ENCODE results near the gene ADAMTS19. TPM values are rescaled to one million over a fixed set of nuclear protein-coding genes. Genes with fewer than 3 reads are reported as not detected.

Gene ADAMTS19
- total RNA-seq, 1 experiment from 2014 or later, result not detected

- TF ChIP-seq CTCF (IDR thresholded peaks at IDR 0.05; ENCODE audit: unreplicated experiment), result no peak
- no peaks in the 10 kb centered on the region for H3K9me3 Mint-ChIP-seq (ENCODE audit: low read depth, unreplicated experiment)
- CTCF ChIA-PET, result no interaction called here
- intact Hi-C loops (cut with micrococcal nuclease; ENCODE audit: unreplicated experiment), result no loop called here
- peaks cover 8% of the 10 kb centered on the region for H3K4me1 Mint-ChIP-seq (ENCODE audit: low read depth, unreplicated experiment)
- H3K36me3 Mint-ChIP-seq (ENCODE audit: insufficient read depth, unreplicated experiment), result no peaks in the 10 kb centered on the region
- no TSS peak for BruUV-seq (replicated peaks)
- H3K27ac Mint-ChIP-seq (ENCODE audit: unreplicated experiment), result no peak overlapping the region
- H3K27me3 Mint-ChIP-seq (ENCODE audit: unreplicated experiment), result no peaks in the 10 kb centered on the region
- DNase-seq, result no peak
- H3K4me3 Mint-ChIP-seq (ENCODE audit: low read depth, unreplicated experiment), result no peak overlapping the region
These were observed 46.9 kb downstream of the ADAMTS19 start for GRCh38 chr5:129506950-129507349.

GRCh38 chr5:129507527-129507926 is 47.4 kb downstream of the ADAMTS19 start:
- Mint-ChIP-seq H3K4me1 (ENCODE audit: low read depth, unreplicated experiment) (peaks cover 8% of the 10 kb centered on the region), H3K4me3 (ENCODE audit: low read depth, unreplicated experiment) (no peak overlapping the region), H3K27me3 (ENCODE audit: unreplicated experiment) (no peaks in the 10 kb centered on the region), H3K36me3 (ENCODE audit: insufficient read depth, unreplicated experiment) (no peaks in the 10 kb centered on the region), H3K9me3 (ENCODE audit: low read depth, unreplicated experiment) (no peaks in the 10 kb centered on the region), H3K27ac (ENCODE audit: unreplicated experiment) (no peak overlapping the region)
- no peak for TF ChIP-seq CTCF (IDR thresholded peaks at IDR 0.05; ENCODE audit: unreplicated experiment)
- DNase-seq, result no peak
- CTCF ChIA-PET, result no interaction called here
- intact Hi-C loops (cut with micrococcal nuclease; ENCODE audit: unreplicated experiment), result no loop called here
- no TSS peak for BruUV-seq (replicated peaks)

GRCh38 chr5:129508606-129509005 is 48.5 kb downstream of the ADAMTS19 start:
- Mint-ChIP-seq H3K27ac (ENCODE audit: unreplicated experiment) (no peak overlapping the region), H3K9me3 (ENCODE audit: low read depth, unreplicated experiment) (peaks cover 2% of the 10 kb centered on the region), H3K4me3 (ENCODE audit: low read depth, unreplicated experiment) (no peak overlapping the region), H3K36me3 (ENCODE audit: insufficient read depth, unreplicated experiment) (no peaks in the 10 kb centered on the region), H3K4me1 (ENCODE audit: low read depth, unreplicated experiment) (peaks cover 8% of the 10 kb centered on the region), H3K27me3 (ENCODE audit: unreplicated experiment) (no peaks in the 10 kb centered on the region)
- DNase-seq, result no peak
- BruUV-seq (replicated peaks), result no TSS peak
- CTCF ChIA-PET, result no interaction called here
- TF ChIP-seq CTCF (IDR thresholded peaks at IDR 0.05; ENCODE audit: unreplicated experiment), result no peak
- intact Hi-C loops (cut with micrococcal nuclease; ENCODE audit: unreplicated experiment), result no loop called here

GRCh38 chr5:129509363-129509975 is 49.4 kb downstream of the ADAMTS19 start:
- DNase-seq, result no peak
- peaks cover 2% of the 10 kb centered on the region for H3K9me3 Mint-ChIP-seq (ENCODE audit: low read depth, unreplicated experiment)
- intact Hi-C loops (cut with micrococcal nuclease; ENCODE audit: unreplicated experiment), result no loop called here
- CTCF ChIA-PET, result no interaction called here
- TF ChIP-seq CTCF (IDR thresholded peaks at IDR 0.05; ENCODE audit: unreplicated experiment), result no peak
- no peak overlapping the region for H3K27ac Mint-ChIP-seq (ENCODE audit: unreplicated experiment)
- no peak overlapping the region for H3K4me3 Mint-ChIP-seq (ENCODE audit: low read depth, unreplicated experiment)
- H3K4me1 Mint-ChIP-seq (ENCODE audit: low read depth, unreplicated experiment), result peaks cover 8% of the 10 kb centered on the region
- no TSS peak for BruUV-seq (replicated peaks)
- no peaks in the 10 kb centered on the region for H3K27me3 Mint-ChIP-seq (ENCODE audit: unreplicated experiment)
- H3K36me3 Mint-ChIP-seq (ENCODE audit: insufficient read depth, unreplicated experiment), result no peaks in the 10 kb centered on the region

Data from Calu3 (cell line).